ENCODE measurements around the gene TLR1. TPM values are rescaled to one million over a fixed set of nuclear protein-coding genes. Genes with fewer than 3 reads are reported as not detected.
"Not testable (repeated sequence)": the region's sequence is repeated elsewhere in the genome, so short reads cannot be mapped to it uniquely, and the experiment has no call there.

The TLR1 gene
- polyA plus RNA-seq, 1 of the 3 experiments (the other 2 are of a cell fraction): not detected

GRCh38 chr4:38768968-38769394 lies 35.6 kb downstream of the TLR1 start:
- 56% methylated on average over 5 of the region's 5 CpGs for WGBS (ENCODE audit: low lambda C conversion rate)
- no peaks in the 10 kb centered on the region for H3K9me2 ChIP-seq
- CTCF ChIA-PET: interaction anchor here (0.6 to 4.5 kb wide), 5 partner anchors 9 to 36 kb away, joined by 3 to 37 read pairs (median 4); partner anchors contain the start of genes TLR1 and TLR10
- no peaks in the 10 kb centered on the region for H3K36me3 ChIP-seq (replicated peaks in 1 of 2; ENCODE audit: control insufficient read depth in 1 of 2, insufficient read depth in 2 of 2, low read length in 1 of 2)
- DNase-seq: no peak
- no peak overlapping the region for H3K4me2 ChIP-seq
- TF ChIP-seq FOXJ3 (CRISPR knock-in tag; IDR thresholded peaks at IDR 0.05) (no peak), GABPA (IDR thresholded peaks at IDR 0.05; ENCODE audit: low read depth) (no peak), EP300 (IDR thresholded peaks at IDR 0.05; ENCODE audit: borderline replicate concordance in 1 of 2, low read depth in 1 of 2, low read length in 1 of 2) (no peak)
- H3K4me3 ChIP-seq (ENCODE audit: low read depth in 2 of 2, low read length in 1 of 2): no peak overlapping the region
- no peaks in the 10 kb centered on the region for H4K20me1 ChIP-seq (ENCODE audit: insufficient read depth)
- H3K79me2 ChIP-seq (ENCODE audit: insufficient read depth): no peaks in the 10 kb centered on the region
- H3K27me3 ChIP-seq (ENCODE audit: insufficient read depth): no peaks in the 10 kb centered on the region; the same call in 1 of the 2 replicates
- POLR2A ChIA-PET: no interaction called here
- H3F3A ChIP-seq (replicated peaks; ENCODE audit: insufficient read depth): no peaks in the 10 kb centered on the region
- peak overlapping the region; percentile 36; the same call in 1 of the 2 replicates for H2AFZ ChIP-seq (ENCODE audit: low read depth)
- no peaks in the 10 kb centered on the region for H3K4me1 ChIP-seq (ENCODE audit: control insufficient read depth in 1 of 2, insufficient read depth in 2 of 2, low read depth in 1 of 2, low read length in 1 of 2)
- H3K27ac ChIP-seq (ENCODE audit: low read depth in 2 of 2, low read length in 1 of 2): no peak overlapping the region
- no peak overlapping the region for H3K9ac ChIP-seq
- no peaks in the 10 kb centered on the region for H3K9me3 ChIP-seq

GRCh38 chr4:38766940-38767339 lies 37.7 kb downstream of the TLR1 start:
- H2AFZ ChIP-seq (ENCODE audit: low read depth); H3K4me1 ChIP-seq (ENCODE audit: control insufficient read depth in 1 of 2, insufficient read depth in 2 of 2, low read depth in 1 of 2, low read length in 1 of 2); POLR2A ChIA-PET; H3K27me3 ChIP-seq (ENCODE audit: insufficient read depth); H3F3A ChIP-seq (replicated peaks; ENCODE audit: insufficient read depth); H3K9ac ChIP-seq; H3K4me2 ChIP-seq; H3K9me2 ChIP-seq; H4K20me1 ChIP-seq (ENCODE audit: insufficient read depth); H3K79me2 ChIP-seq (ENCODE audit: insufficient read depth); H3K4me3 ChIP-seq (ENCODE audit: low read depth in 2 of 2, low read length in 1 of 2); H3K36me3 ChIP-seq (replicated peaks in 1 of 2; ENCODE audit: control insufficient read depth in 1 of 2, insufficient read depth in 2 of 2, low read length in 1 of 2); H3K9me3 ChIP-seq; DNase-seq; H3K27ac ChIP-seq (ENCODE audit: low read depth in 2 of 2, low read length in 1 of 2): not testable (repeated sequence)
- CTCF ChIA-PET: interaction anchor here (1.6 kb wide), 1 partner anchor 16 kb away, joined by 10 read pairs; the partner anchor contains the start of gene TLR10
- 95% methylated on average over 2 of the region's 2 CpGs for WGBS (ENCODE audit: low lambda C conversion rate)

GRCh38 chr4:38765382-38765781 lies 39.2 kb downstream of the TLR1 start:
- 88% methylated on average over 3 of the region's 3 CpGs for WGBS (ENCODE audit: low lambda C conversion rate)
- Histone ChIP-seq H3K79me2 (ENCODE audit: insufficient read depth) (no peaks in the 10 kb centered on the region), H3K9me2 (no peaks in the 10 kb centered on the region), H3K4me2 (no peak overlapping the region), H3K9me3 (no peaks in the 10 kb centered on the region), H4K20me1 (ENCODE audit: insufficient read depth) (no peaks in the 10 kb centered on the region), H3K4me1 (ENCODE audit: control insufficient read depth in 1 of 2, insufficient read depth in 2 of 2, low read depth in 1 of 2, low read length in 1 of 2) (no peaks in the 10 kb centered on the region), H3F3A (replicated peaks; ENCODE audit: insufficient read depth) (no peaks in the 10 kb centered on the region), H3K27ac (ENCODE audit: low read depth in 2 of 2, low read length in 1 of 2) (no peak overlapping the region), H3K27me3 (ENCODE audit: insufficient read depth) (no peaks in the 10 kb centered on the region), H3K4me3 (ENCODE audit: low read depth in 2 of 2, low read length in 1 of 2) (no peak overlapping the region), H2AFZ (ENCODE audit: low read depth) (no peak overlapping the region), H3K36me3 (replicated peaks in 1 of 2; ENCODE audit: control insufficient read depth in 1 of 2, insufficient read depth in 2 of 2, low read length in 1 of 2) (no peaks in the 10 kb centered on the region), H3K9ac (no peak overlapping the region)
- POLR2A ChIA-PET: no interaction called here
- CTCF ChIA-PET: interaction anchor here (0.6 to 2.1 kb wide), 6 partner anchors 17 to 586 kb away, joined by 3 to 10 read pairs (median 6); partner anchors contain the start of genes TLR1 and TLR10
- DNase-seq: no peak
- TF ChIP-seq TEAD4 (IDR thresholded peaks at IDR 0.05; ENCODE audit: borderline replicate concordance, insufficient read depth) (no peak), ZBTB33 (IDR thresholded peaks at IDR 0.05; ENCODE audit: borderline replicate concordance, low read depth) (no peak), EZH2phosphoT487 (IDR thresholded peaks at IDR 0.05; ENCODE audit: borderline replicate concordance, low read depth) (no peak), RXRA (IDR thresholded peaks at IDR 0.05; ENCODE audit: borderline replicate concordance, low read depth) (no peak), FOXJ3 (CRISPR knock-in tag; IDR thresholded peaks at IDR 0.05) (no peak), CTCF (IDR thresholded peaks at IDR 0.05) (no peak), GABPA (IDR thresholded peaks at IDR 0.05; ENCODE audit: low read depth) (no peak), SMC3 (IDR thresholded peaks at IDR 0.05; ENCODE audit: low read depth, low read length) (no peak), RAD21 (IDR thresholded peaks at IDR 0.05; ENCODE audit: low read length) (no peak)
